ENCODE results near the gene CNTRL.

GRCh38 chr9:121214005-121214404, 139.2 kb downstream of the CNTRL start:
- no peak for TF ChIP-seq MAZ (IDR thresholded peaks at IDR 0.05; ENCODE audit: borderline replicate concordance, low read depth, low read length)
- TF ChIP-seq CEBPB (IDR thresholded peaks at IDR 0.05), result no peak
